Ovary (tissue), 9 donors: Measurements from ENCODE around the gene ATXN7. TPM values are rescaled to one million over a fixed set of nuclear protein-coding genes. Genes with fewer than 3 reads are reported as not detected.

Source experiments
- DNase-seq, 5 donors: peaks; one replicate each; pipeline ENCODE4 v3.0.0-alpha.2; 2019 to 2020
- H3K27ac ChIP-seq, 2 donors: fragments of 200-600 bp; one replicate each; pipeline versions ENCODE4 v1.5.1 to v1.8.0; 2019 to 2022
- H3K27me3 ChIP-seq: fragments of 200-600 bp; one replicate; pipeline ENCODE4 v1.8.0; 2022
- H3K36me3 ChIP-seq: fragments of 200-600 bp; sonication (generic); one replicate; pipeline ENCODE4 v1.5.1; 2019
- H3K4me1 ChIP-seq: one replicate; pipeline ENCODE4 v1.8.1; 2013; ENCODE audit warnings: mild to moderate bottlenecking, moderate library complexity; ENCODE audit not compliant: insufficient read depth
- H3K4me3 ChIP-seq: fragments of 200-600 bp; sonication (generic); one replicate; pipeline ENCODE4 v1.5.1; 2017
- H3K9me3 ChIP-seq, 2 donors: fragments of 200-600 bp in 1 of 2; sonication (generic) in 1 of 2; one replicate each; pipeline versions ENCODE4 v1.5.1 to v1.8.1; 2013 to 2019; ENCODE audit warnings: mild to moderate bottlenecking in 1 of 2, moderate library complexity in 1 of 2
- CTCF ChIP-seq, 3 donors: fragments of 450-650 bp in 2 of 3; fragments of 200-600 bp in 1 of 3; IDR thresholded peaks; one replicate each; pipeline versions ENCODE4 v1.5.1 to v1.8.0; 2016 to 2022; ENCODE audit warnings: antibody characterized with exemption in 3 of 3, mild to moderate bottlenecking in 1 of 3
- EP300 ChIP-seq: sonication (generic); formaldehyde crosslinking; IDR thresholded peaks from one replicate; pipeline ENCODE4 v1.6.1; 2017; ENCODE audit warnings: antibody characterized with exemption
- POLR2A ChIP-seq: fragments of 450-650 bp; IDR thresholded peaks from one replicate; pipeline ENCODE4 v1.6.1; 2017; ENCODE audit warnings: antibody characterized with exemption, mild to moderate bottlenecking, moderate library complexity
- WGBS, 3 donors: extraction: QIAGEN DNeasy Blood & Tissue Kit in 1 of 3; methylation state at CpG; one replicate each; pipeline versions ENCODE4 v1.1.5 to v1.1.7; 2013 to 2017; 5-methylcytosine and 5-hydroxymethylcytosine counted together
- intact Hi-C, 4 donors: fragments of 100-400 bp; cut with DNase I; formaldehyde crosslinking; loops; one replicate each; pipeline versions ENCODE4 v1.11.0 to v1.15.1; 2022 to 2023
- polyA plus RNA-seq, 2 donors: library from polyadenylated mRNA; stranded (reverse); fragments of 200-250 nt in 1 of 2; fragments of 350-450 nt in 1 of 2; fragmentation: Illumina TruSeq in 1 of 2; extraction: RNeasy Lipid Tissue Mini Kit (QIAGEN cat#74804) in 1 of 2; gene quantifications; one replicate each; pipeline ENCODE4 v1.2.3, GENCODE V29; 2013 to 2014
- total RNA-seq, 7 donors: library from RNA; depleted of rRNA in 2 of 7; stranded (reverse); fragments of >200 nt in 2 of 7; fragmentation: NEBNext Ultra II Directional in 3 of 7; extraction: Animal tissue kit (Norgen Biotek cat#: 25700) in 3 of 7; gene quantifications; one replicate each; pipeline versions ENCODE4 v1.1.0 to v1.2.4, GENCODE V29; 2016 to 2023
- donor health status: DM: no; HTN: no; CAD: no; lungs with moderate emphysema.
- donor health status: DM: no; HTN: no; CAD: no.
- donor health status: Bipolar disorder and iron deficiency.
- donor health status: DM: yes; HTN: yes; CAD: no.
- donor health status: DM: no; HTN: no; CAD: no.
- donor health status: DM: yes; HTN: yes; CAD: no.

ATXN7 gene
- total and polyA plus RNA-seq, 9 donors = 4.3 to 47.0 (median 27.7) TPM

GRCh38 chr3:64009528-64009927 is 145.9 kb downstream of the ATXN7 start:
- no peak for DNase-seq
- TF ChIP-seq POLR2A = no peak
- no peak for TF ChIP-seq CTCF (IDR thresholded peaks at IDR 0.05)
- TF ChIP-seq EP300 = no peak
- Histone ChIP-seq H3K27ac (no peak overlapping the region), H3K4me1 (peaks cover 1% of the 10 kb centered on the region), H3K4me3 (no peak overlapping the region), H3K36me3 (no peaks in the 10 kb centered on the region), H3K27me3 (no peaks in the 10 kb centered on the region), H3K9me3 (no peaks in the 10 kb centered on the region)
- 75 to 90% (median 81%) methylated on average over 7 of the region's 7 CpGs for WGBS, 3 donors
- intact Hi-C loops = no loop called here

DNA sequence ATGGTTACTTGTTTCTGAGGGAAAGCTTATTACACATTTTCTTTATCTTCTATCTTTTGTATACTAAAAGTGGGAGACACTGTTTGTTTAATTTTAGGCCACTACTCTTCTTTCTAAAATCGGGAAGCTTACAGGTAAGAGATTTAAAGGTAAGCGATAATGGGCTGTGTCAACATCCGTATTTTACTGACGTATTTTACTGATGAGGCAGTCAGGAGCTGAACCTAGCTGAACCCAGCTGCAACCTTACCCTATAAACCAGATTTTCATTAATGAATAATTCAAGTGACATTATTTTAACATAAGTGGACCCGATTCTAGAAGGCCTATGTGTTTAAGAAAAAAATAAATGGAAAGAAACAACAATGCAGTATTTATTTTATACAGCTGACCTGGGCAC is 146.5 kb downstream of the ATXN7 start:
- Histone ChIP-seq H3K4me1 (peaks cover 1% of the 10 kb centered on the region), H3K27me3 (no peaks in the 10 kb centered on the region), H3K27ac (no peak overlapping the region), H3K4me3 (no peak overlapping the region), H3K36me3 (no peaks in the 10 kb centered on the region), H3K9me3 (no peaks in the 10 kb centered on the region)
- TF ChIP-seq CTCF (IDR thresholded peaks at IDR 0.05) = no peak
- no peak for TF ChIP-seq EP300
- no peak for TF ChIP-seq POLR2A
- DNase-seq = no peak
- intact Hi-C loops = no loop called here
- WGBS, 3 donors = 72 to 84% (median 81%) methylated on average over 5 of the region's 5 CpGs

GRCh38 chr3:64011685-64012084 is 148.0 kb downstream of the ATXN7 start:
- TF ChIP-seq CTCF (IDR thresholded peaks at IDR 0.05) (no peak), POLR2A (no peak), EP300 (no peak)
- no peaks in the 10 kb centered on the region for H3K36me3 ChIP-seq
- no peaks in the 10 kb centered on the region for H3K27me3 ChIP-seq
- no peaks in the 10 kb centered on the region for H3K9me3 ChIP-seq
- peak; percentile 41 to 69 (median 46) for DNase-seq
- WGBS, 3 donors = 10 to 15% (median 11%) methylated on average over 5 of the region's 5 CpGs
- peak overlapping the region in 1 of 2 donors; percentile 37 for H3K27ac ChIP-seq
- intact Hi-C loops = no loop called here
- no peak overlapping the region for H3K4me3 ChIP-seq
- peaks cover 1% of the 10 kb centered on the region for H3K4me1 ChIP-seq

DNA sequence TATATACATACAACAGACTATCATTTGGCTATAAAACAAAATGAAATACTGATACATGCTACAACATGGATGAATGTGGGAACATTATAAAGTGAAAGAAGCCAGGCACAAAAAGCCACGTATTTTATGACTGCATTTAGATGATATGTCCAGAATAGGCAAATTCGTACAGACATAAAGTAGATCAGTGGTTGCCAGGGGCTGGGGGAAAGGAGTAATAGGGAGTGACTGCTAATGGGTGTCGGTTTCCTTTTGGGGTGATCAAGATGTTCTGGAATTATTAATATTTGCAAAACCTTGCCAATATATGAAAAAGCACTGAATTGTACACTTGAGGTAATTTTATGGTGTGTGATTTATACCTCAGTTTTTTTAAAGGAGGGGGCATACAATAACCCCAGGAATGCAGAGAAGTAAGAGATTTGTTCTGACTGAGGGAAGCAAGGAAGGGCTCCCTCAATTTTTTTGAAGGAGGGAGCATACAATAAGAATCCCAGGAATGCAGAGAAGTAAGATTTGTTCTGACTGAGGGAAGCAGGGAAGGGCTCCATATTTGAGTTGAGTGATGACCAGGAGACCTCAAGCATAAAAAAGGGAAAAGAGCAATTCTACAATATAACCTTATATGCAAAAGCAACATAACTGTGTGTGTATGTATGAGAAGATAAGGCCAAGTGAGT is 153.4 kb downstream of the ATXN7 start:
- Histone ChIP-seq H3K9me3 (no peaks in the 10 kb centered on the region), H3K27me3 (no peaks in the 10 kb centered on the region), H3K36me3 (no peaks in the 10 kb centered on the region), H3K4me3 (no peak overlapping the region), H3K4me1 (peaks cover under 1% of the 10 kb centered on the region), H3K27ac (no peak overlapping the region)
- WGBS, 3 donors = 78 to 86% (median 78%) methylated on average over 3 of the region's 3 CpGs
- no peak for TF ChIP-seq CTCF (IDR thresholded peaks at IDR 0.05)
- TF ChIP-seq POLR2A = no peak
- no peak for TF ChIP-seq EP300
- intact Hi-C loops = no loop called here
- no peak for DNase-seq
